GM19463 (cell line): ENCODE measurements around the gene FBRSL1.

Experiments
- ATAC-seq: cut with Tn5 transposase; IDR thresholded peaks from one replicate; pipeline ENCODE4 v1.9.1; 2021; ENCODE audit warnings: mild to moderate bottlenecking, moderate library complexity; ENCODE audit not compliant: unreplicated experiment

FBRSL1 gene

DNA sequence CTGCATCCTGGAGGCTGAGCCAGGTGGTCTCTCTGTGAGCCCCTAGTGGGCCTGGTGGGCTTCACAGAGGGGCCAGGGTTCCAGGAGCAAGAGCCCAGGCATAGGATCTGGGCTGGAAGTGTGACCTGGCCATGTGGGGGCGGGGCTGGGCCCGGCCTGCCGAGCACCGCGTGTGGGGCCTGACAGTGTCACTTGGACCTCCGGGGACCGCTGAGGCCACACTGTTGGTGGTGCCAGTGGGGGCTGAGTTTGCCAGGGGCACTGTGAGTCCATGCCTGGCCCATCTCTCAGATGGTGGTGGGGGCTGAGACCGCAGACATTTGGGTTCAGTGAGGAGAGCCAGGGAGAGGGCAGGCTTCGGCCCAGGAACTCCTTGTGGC, 5.2 kb downstream of the FBRSL1 start:
- no peak for ATAC-seq

DNA sequence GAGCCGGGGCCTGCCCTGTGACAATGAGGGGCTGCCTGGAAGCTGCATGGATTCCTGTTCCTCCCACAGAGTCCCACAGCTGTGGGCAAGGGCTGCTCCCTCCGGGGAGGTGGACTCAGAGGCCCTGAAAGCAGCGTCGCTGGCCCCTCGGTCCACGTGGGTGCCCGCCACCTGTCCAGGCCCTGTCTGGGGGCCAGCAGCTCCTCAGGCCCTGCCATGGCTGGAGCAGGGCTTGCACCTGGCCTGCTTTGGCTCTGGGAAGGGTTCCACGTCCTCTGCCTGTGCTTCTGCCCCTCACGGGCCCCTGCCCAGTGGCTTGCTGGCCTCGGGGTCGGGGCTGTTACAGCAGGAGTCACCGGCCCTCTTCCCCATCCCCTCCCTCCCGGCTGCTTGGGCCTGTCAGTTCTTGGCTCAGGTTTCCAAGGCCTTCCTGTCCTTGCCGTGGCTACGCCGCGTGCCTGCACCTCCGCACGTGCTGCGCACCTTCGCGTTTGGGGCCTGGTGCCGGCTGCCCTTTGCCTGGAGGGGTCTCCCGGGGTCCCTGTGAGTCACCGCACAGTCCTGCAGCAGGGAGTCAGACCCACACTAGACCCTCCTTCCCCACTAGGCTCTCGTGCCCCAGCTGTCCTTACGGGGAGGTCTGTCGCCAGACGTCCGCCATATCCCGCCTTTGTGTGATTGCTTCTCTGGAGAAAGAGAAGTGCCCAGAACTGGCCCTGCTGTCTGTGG, 5.8 kb downstream of the FBRSL1 start:
- no peak for ATAC-seq

DNA sequence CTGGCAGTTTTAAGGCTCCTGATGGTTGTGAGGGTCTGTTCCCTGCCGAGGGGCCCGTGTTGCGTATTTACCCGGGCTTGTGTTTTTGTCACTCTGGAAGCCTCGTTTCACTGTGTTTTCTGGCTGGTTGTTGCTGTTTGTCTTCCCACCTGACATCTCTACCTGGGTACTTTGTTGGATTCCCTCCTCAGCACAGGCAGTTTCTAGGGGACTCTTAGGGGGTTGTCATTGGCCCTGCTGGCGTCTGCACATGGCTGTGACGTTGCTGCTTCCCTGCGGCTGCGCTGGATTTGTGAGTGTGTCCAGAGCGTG, 6.4 kb downstream of the FBRSL1 start:
- no peak for ATAC-seq

DNA sequence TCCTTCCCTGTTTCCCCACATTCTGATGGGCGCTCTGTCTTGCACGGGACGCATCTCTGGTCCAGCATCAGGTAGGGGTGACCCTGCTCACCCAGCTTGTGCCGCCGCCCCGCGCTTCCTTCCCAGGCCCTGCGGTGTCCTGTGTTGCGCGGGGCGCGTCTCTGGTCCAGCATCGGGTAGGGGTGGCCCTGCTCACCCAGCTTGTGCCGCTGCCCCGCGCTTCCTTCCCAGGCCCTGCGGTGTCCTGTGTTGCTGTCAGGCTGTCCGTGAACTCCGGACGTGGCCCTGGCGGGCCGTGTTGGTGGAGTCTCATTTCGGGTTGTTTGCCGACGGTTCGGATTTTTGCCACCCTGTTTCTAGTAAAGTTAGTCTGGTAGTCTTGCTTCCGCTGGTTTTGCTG, 6.8 kb downstream of the FBRSL1 start:
- ATAC-seq: no peak

DNA sequence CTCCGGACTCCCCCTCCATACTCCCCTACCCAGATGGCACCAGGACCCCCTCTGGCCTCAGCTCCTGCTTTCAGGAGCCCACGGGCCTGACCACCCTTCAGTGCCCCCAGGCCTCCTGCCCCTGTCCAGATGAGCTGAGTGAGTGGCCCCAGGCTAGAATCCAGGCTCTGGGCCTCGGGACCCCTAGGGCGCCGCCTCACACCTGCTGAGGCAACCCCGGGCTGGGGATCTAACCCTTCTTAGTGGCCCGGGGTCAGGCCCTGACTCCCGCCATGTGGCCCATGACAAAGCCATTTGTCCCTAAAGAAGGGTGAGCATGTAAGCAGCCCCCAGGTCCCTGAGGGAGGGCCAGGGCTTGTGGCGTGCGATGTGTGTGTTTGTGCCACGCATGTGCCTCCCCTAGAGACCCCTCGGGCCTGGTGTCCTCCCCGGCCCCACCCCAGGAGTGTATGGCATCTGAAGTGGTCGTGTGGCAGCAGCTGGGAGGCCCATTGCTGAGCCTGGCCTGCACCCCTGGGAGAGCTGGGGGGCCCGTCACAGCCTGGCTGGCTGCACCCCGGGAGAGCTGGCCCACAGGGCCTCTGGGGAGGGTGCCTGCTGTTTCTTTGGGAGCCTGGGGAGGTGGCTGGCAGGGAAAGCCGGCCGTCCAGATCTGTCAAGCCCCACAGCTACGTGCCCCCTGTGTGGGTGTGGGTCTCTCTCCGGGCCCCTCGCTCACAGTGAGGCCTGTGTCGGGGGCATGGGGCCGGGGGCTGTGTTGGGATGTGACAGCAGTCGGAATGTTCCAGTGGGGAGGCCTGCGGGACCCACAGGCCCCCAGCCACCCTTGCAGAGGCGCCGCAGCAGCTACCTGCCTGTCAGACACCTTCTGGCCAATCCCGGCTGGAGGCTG, 7.8 kb downstream of the FBRSL1 start:
- ATAC-seq: no peak

DNA sequence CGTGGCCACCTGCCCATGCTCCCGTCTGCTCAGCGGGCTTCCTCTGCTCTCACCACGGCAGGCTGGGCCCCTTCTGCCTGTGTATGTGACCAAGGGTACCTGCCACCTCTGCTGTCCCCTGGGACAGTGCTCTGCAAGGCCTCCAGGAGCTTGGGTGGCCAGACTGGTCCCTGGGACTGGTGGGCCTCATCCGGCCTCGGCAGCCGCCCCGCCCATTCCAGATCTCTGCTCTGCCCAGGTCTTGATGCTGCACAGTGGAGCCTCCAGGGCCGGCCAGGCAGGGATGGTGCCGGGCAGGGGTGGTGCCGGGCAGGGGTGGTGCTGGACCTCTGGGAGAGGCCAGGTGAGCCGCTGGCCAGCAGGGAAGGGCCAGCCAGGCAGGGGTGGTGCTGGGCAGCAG, 9.0 kb downstream of the FBRSL1 start:
- no peak for ATAC-seq

DNA sequence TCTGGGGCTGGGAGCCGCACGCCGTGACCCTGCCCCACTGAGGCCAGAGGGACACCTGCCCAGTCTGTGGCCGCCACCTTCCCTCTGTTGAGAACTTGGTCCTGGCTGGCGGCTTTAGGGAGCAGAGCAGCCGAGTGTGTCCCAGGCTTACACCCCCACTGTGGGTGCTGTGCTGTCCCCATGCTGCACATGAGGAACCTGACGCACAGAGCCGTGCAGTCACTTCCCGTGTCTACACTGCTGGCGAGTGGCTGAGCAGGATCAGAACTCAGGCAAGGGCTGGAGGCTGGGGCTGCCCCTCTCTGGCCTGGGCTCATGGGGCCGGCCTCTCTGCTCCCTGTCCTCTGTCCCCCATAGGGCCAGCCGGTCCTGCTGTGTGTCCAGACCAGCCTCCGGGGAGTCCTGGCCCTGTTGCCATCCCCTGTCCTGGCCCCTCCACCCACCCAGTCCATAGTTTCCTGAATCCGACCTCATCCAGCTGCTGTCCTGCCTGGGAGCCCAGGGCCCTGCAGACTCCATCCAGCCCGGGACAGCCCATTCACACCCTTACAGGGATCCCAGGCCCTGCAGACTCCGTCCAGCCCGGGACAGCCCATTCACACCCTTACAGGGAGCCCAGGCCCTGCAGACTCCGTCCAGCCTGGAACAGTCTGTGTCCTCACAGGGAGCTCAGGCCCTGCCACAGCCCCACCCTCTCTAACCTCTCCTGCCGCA, 10.3 kb downstream of the FBRSL1 start:
- no peak for ATAC-seq

DNA sequence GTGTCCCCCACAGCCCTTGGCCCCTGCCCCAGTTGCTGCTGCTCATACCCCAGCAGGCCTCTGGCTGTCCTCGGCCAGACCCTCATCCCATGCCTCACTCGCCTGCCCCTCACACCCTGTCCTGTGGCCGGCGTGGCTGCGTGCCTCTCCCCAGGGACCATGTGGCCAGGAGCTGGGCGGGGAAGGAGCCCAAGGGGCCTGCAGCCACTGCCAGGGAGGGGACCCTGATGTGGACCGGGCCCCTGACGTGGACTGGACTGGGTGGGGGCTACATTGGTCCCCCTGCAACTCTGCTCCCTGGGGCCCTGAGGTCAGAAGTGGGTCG, 10.9 kb downstream of the FBRSL1 start:
- no peak for ATAC-seq

DNA sequence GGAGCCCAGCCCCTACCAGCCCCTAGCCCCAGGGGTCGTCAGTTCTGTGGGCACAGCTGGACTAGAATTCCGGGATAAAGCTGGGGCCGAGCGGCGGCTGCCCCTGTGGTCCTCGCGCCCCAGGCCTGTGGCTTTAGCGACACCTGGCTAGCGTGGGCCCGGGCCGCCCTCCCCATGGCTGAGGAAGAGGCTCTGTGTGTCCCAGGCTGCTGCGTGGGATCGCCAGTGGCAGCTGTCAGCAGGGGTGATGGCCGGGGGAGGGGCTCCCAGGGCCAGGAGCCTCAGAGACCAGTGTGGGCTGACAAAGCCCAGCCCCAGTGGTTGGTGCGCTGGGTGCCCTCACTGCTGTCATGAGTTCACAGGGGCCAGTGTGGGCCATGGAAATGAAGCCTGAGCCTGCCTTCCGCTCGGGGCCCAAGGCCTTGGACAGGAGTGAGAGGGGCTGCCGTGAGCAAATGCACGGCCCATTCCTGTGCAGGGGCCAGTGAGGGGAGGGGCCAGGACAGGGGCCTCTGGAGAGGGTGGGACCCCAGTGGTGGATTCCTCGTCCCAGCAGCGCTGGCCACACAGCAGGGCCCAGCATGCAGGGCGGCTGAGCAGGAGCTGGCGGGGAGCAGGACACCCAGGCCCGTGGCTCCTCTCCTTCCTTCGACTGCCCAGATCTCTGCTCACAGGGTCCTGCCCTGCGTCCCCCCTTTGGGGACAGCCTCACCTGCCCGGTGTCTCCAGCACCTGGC, 11.4 kb downstream of the FBRSL1 start:
- no peak for ATAC-seq

DNA sequence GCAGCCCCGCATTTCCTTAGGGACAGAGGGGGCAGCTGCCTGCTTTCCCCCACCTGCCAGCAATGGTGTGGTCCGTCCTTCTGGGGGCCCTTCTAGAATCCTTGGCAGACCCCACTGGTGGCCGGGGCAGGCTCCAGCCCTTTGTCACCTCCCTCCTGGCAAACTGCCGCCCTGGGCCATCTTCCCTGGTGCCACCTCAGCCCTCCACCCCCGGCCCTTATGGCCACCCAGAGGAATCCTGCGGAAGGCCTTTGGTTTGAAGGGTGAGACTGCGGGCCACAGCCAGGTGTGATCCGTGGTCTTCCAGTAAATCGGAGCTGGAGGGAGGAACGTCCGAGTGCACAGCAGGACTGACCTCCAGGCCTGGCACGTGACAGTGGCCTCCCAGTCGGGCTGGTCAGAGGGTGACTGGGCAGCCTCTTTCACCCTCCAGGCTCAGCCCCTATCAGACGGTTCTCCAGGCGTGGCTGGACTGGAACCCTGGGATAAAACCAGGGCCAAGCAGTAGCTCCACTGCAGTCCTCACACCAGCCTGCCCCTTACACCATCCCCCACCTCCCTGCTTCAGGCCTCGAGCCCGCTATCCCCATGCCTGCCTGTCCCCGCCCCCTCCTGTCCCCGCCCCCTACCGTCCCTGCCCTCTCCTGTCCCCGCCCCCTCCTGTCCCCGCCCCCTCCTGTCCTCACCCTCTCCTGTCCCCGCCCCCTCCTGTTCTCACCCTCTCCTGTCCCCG, 12.4 kb downstream of the FBRSL1 start:
- no peak for ATAC-seq

DNA sequence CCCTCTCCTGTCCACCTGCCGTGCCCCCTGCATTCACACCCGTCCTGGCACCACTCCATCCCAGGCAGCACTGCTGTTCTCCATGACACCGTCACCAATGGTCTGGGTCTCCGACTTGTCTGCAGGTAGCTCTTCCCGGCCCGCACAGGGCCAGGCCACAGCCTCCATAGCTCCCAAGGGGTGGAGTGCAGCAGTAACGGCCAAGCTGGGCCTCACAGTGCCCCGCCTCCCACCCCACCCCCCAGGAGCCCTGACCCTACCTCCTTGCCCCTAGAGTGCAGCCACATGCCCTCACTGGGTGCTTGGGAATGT, 12.9 kb downstream of the FBRSL1 start:
- no peak for ATAC-seq

DNA sequence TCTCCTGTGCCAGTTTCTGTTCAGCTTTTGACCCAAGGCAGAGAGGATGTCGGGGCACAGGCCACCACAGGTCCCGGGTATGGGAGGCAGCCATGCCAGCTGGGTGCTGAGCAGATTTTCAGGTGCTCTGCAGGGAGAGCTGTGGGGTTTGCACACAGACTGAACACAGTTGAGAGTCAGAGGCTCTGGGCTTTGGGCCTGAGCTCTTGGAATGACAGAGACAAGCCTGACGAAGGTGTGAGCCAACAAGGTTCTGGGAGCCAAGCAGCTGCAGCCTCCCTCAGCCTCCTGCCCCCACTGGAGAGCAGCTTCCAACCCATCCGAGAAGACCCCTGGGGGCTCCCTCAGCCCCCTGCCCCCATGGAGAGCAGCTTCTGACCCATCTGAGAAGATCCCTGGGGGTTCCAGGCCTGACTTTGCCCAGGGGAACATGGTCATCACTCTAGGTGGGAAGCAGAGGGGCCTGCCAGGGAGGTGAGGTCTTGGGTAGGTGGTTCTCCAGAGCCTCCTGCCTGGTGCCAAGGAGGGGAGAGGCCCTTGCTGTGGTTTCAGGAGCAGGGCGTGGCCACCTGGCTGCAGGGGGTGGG, 13.8 kb downstream of the FBRSL1 start:
- ATAC-seq: no peak

DNA sequence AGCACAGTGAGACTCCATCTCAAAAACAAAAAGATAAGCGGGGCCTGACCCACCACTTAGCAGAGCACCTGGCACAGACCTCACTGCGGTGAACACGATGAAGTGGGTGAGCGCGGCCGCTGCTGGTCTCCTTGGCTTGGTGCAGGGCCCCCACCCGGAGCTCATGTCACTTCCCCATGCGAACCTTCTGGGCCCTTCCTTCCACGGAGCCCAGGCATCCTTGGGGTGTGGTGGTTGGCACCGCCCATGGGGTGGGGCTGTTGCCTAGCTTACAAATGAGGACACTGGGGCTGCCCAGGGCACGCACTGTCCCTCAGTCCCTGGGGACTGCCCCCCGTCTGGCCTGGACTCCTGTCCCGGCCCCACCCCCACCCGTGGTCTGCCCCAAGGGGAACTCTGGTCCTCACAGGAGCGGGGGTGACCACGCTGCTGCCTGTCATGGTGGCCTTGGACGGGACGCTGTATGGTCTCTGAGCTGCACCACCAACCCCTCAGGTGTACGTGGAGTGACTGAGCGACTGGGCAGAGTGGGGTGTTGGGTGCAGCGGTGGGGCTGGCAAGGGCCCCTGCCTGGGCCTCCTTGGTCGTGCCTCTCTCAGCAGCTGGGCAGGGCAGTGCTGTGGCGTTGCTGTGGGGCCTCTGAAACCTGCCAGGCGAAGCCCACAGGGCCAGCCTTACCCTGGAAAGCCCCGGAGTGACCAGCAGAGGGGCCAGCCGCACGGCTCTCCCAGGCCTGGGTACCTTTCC, 15.3 kb downstream of the FBRSL1 start:
- no peak for ATAC-seq

DNA sequence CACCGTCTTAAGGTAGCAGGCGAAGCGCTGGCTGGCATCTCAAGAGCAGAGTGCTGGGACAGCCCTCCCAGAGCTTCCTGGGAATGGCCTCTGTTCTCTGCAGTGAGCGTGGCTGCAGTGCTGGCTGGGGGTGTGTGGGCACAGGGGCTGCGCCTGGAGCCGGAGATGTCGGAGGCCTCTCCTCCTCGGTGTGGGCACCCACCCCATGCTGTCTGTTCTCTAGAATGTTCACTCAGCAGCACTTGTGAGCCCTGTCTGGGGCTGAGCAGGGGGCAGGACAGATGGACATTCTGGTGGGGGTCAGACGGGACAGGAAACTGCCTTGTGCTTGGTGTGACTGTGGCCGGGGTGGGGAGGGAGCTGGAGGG, 15.9 kb downstream of the FBRSL1 start:
- ATAC-seq: no peak

DNA sequence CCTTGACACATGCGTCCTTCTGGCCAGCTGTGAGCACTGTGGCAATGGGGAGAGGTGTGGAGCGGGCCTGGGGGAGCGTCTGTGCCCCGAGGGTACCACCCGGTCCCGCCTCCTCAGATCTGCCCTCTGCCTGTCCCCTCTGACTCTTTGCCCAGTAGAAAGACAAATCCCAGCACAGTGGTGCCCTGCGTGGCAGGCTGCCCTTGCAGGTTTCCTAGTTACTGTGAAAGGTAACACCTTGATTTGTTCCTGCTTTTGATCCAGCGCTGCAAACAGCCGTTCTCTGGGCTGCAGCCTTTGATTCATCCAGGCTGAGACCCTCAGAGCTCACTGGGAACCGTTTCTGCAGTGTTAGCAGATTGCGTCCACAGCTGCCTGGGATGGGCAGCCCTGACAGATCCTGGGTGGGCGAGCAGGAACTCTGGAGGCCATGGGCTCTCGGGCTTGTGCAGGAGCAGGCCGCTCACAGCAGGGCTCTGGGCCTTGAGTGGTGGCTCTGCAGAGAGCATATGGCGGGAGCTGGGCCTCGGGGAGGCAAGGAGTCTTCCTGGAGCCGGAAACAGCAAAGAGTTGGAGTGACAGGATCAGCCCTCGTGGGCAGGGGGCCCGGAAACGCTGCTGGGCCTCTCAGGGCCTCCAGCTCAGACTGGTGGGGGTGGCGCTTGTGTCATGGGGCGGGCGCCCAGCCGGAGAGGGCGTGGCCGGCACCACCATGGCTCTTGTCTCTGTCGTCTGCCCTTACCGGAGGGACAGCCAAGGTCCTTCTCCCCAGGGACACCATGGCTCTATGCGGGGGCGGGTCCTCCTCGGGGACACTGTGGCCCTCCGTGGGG, 16.6 kb downstream of the FBRSL1 start:
- peak; percentile 69 for ATAC-seq

DNA sequence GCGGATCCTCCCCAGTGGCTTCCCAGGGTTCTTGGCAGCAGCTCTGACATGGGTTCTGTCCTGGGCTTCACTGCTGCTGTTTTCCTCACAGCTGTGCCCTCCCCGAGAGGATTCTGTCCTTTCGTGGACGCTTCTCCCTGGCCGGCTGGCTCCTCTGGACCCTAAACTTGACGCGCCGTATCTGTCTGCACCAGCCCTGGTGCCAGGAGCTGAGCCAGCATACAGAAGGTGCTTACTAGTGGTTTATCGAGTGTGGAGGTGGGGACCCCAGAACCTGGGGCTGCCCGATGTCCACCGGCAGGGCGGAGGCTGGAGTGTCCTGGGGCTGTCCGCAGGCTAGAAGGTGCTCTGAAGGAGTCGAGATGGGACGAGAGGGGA, 17.2 kb downstream of the FBRSL1 start:
- ATAC-seq: no peak

DNA sequence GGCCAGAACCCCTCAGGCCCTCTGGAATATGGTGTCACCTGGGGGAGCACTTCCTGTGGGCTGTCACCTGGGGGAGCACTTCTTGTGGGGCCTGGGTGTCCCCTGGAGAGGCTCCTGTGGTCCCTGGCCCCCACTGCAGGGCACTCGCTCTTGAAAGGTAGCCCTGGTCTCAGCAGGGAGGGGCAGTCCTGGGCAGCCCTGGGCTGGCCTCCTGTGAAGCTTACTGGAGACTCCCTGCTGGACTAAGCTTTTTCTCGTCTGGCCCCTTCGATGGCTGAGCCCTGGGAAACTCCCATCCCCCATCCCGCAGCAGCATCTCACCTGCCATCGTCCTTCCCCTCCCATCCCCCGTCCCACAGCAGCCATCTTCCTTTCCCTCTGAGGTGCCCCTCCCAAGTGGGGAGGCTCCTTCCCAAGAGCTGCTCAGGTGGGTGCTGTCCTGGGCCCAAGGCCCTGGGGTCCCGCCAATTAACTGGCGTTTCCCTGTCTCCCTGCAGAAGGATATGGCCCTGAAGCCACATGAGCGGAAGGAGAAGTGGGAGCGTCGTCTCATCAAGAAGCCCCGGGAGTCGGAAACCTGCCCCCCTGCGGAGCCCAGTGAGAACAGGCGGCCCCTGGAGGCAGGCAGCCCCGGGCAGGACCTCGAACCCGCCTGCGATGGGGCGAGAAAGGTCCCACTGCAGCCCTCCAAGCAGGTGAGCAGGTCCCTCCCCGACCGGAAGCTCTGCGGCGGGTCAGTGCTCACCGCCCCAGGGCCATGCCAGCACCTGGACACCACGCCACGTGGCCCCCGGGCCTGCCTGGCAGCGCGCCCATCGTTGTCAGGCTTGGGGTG, 17.9 kb downstream of the FBRSL1 start:
- ATAC-seq: no peak

DNA sequence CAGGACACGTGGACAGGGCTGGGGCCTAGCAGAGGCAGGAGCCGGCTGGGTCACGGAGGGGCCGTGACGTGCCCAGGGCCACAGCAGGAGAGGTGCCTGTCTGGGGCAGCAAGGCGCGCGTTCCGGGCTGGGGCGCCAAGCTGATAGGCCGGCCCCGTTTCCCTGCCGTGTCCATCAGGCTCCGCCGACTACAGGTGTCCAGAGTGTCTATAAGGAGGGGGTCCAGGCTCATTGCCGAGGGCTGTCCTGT, 18.5 kb downstream of the FBRSL1 start:
- ATAC-seq: no peak
